HG03025 (cell line): ENCODE measurements around the gene R3HCC1L.

Source experiments
- ATAC-seq: cut with Tn5 transposase; IDR thresholded peaks from one replicate; pipeline ENCODE4 v1.9.1; 2021; ENCODE audit warnings: mild to moderate bottlenecking, moderate library complexity; ENCODE audit not compliant: unreplicated experiment, low FRiP score

The R3HCC1L gene

DNA sequence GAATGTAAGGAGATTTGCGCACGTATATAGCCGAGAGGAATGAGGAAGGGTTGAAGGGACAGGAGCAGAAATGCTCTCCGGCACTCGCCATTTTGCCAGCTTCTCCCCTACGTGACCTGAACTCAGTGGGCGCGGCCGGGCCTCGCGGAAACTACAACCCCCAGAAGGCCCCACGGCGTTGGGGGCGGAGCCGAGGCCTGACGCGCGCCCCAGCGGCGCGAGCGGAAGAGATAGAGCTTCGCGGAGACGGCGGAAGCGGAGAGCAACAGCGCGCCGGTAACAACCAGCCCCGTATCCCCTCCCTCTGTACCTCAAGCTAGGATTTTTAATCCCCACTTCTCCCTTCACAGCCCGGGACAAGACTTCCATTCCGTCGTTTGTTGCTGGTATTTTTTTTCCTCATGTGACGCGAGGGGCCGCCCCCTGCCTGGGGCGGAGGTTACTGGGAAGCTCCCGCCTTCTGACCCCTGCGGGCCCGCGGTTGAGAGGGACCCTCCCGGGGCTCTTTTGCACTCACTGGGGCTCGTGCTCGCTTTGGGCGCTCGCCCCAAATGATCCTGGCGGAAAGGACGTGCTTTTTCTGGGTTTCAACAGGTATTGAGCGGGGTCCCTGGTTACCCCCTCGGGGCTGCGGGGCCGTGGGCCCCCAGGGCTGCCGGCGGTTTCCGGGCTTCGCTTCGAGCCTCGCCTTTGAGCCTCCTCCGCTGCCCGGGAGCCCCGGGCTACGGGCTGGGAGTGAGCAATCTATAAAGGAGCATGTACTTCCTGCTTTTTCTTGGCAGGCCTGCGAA is at the start of gene R3HCC1L:
Gene R3HCC1L (plus strand): TSS at position 227 of the 791 bp plus-strand sequence. CDS start 73,458 bp downstream, outside the sequence.
- ATAC-seq = peak; percentile 87

- no peak for ATAC-seq
These were observed 49.2 kb upstream of the R3HCC1L start for GRCh38 chr10:98085238-98085637.

- no peak for ATAC-seq
These were observed 47.4 kb upstream of the R3HCC1L start for GRCh38 chr10:98086837-98087708.

- no peak for ATAC-seq
These were observed 46.1 kb upstream of the R3HCC1L start for GRCh38 chr10:98088186-98088971.

DNA sequence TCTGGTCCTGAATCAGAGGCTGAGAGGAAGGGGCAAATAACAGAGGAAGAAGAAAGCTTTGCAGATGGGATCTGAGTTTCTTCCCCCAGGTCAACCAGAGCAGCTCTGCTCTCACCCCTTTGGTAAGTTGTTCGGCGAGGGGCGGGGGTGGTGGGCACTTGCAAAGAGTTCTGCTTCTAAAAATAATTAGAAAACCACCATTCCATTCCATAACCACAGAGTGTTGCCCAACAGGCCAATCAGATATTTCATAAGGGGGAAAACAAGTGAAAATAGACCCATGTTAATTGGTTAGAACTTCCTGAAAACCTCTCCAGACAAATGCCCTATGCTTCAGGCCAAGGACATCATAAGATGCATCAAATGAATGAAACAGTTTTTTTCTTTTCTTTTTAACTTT is 43.6 kb upstream of the R3HCC1L start:
- ATAC-seq = no peak

DNA sequence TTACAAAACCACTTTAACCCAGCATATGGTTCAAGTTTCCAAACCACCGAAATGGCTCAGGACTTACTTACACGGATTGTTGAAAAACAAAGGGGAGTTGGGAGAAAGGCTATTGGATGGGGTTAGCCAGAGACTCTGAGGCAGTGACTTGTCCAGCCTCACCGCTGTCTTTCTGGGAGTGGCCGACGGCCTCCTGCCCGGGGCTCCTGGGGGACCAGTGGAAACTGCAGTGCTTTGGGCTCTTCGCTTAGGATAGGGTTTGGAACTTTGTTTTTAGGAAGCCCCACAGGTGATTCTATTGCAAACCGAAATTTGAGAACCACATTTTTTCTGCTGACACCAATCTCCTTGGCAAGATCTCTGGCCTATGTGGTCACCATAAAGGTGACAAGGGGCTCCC is 38.1 kb upstream of the R3HCC1L start:
- ATAC-seq = no peak

DNA sequence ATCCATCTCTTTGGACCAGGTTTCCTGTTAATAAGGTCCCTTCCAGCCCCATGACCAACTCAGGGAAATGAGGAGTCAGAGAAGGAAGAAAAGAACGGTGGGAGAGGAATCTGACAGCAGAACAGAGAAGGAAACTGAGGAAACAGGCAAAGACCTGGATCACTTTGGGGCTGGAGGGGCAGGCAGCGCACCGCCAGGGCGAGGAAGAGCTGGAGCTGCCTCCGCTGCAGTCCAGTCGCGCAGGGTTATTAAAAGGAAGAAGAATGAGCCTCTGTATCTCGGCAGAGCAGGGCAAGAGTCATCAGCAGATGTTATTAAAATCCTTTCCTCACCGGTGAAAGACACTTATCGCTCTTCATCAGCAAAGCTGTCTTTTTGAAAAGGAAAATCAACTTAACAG is 37.7 kb upstream of the R3HCC1L start:
- ATAC-seq = no peak

DNA sequence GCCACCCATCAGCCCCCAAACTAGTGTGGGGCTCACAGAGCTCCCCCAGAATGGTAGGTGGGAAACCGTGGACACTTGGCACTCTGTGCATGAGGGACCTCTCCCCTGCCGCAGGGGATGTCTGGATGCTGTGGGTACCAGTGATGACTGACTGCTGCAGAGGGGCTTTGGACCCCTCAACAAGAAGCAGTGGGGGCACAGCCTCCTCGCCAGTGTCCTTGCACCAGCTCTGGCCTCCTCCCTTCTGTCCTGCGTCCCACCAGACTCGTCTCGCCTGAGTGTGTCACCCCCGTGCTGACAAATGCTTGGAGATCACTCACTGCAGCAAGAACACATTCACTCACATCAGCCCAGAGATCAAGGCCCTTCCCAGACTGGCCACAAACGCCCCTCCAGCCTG is 37.3 kb upstream of the R3HCC1L start:
- ATAC-seq = no peak

GRCh38 chr10:98097616-98098015 is 36.8 kb upstream of the R3HCC1L start:
- ATAC-seq = no peak

GRCh38 chr10:98098247-98098646 is 36.2 kb upstream of the R3HCC1L start:
- ATAC-seq = no peak

DNA sequence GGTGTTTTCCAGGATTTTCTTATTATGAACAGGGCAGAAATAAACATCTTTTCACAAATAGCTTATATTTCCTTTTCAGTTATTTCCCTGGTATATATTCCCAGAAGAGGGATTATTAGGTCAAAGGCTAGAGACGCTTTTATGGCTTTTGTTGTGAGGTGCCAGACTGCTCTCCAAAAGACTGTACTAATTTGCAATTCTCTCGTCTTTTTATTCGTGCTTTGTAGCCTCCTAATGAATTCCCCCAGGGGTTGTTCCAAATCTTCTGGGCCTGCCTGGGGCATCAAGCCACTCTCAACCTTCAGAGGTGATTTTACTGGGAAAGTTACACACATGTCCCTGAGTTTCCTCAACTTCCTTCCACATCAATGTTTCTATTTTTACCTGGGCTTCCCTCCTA is 34.0 kb upstream of the R3HCC1L start:
- ATAC-seq = no peak

DNA sequence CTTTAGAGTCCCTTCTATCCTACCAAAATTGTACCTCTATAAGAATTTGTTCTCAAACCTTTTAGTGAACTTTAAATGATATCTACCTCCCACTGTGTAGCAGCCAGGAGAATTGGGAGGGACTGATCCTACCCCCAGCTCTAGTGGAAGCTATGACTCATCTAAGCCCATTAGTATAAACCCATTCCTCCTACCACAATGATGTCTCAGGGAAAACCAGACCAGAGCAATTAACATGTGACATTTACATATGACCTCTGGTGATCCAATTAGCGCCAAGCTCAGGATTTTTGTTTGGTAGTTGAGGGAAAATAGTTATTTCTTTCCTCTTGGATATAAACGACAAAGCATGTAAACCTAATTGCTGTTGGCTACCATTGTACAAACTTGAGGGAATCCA is 33.1 kb upstream of the R3HCC1L start:
- no peak for ATAC-seq

DNA sequence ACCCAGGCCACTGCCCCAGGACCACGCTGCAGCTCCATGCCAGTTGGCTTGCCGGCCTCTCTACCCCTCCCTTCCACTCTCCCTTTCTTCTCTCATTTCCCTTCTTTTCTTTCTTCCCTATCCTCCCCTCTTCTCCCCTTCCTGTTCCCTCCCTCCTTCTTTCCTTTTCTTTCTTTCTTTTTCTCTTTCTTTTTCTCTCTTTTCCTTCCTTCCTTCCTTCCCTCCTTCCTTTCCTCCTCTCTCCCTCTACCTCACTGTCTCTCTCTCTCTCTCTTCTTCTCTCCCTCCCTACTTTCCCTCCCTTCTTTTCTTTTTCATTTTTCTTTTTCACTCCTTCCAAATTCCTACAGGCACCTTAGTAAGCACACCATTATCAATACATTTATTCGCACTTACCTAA is 30.3 kb upstream of the R3HCC1L start:
- no peak for ATAC-seq

- no peak for ATAC-seq
These were observed 27.9 kb upstream of the R3HCC1L start for GRCh38 chr10:98106531-98106930.

- ATAC-seq = no peak
These were observed 26.6 kb upstream of the R3HCC1L start for GRCh38 chr10:98107644-98108430.

GRCh38 chr10:98110356-98110755 is 24.1 kb upstream of the R3HCC1L start:
- ATAC-seq = no peak

DNA sequence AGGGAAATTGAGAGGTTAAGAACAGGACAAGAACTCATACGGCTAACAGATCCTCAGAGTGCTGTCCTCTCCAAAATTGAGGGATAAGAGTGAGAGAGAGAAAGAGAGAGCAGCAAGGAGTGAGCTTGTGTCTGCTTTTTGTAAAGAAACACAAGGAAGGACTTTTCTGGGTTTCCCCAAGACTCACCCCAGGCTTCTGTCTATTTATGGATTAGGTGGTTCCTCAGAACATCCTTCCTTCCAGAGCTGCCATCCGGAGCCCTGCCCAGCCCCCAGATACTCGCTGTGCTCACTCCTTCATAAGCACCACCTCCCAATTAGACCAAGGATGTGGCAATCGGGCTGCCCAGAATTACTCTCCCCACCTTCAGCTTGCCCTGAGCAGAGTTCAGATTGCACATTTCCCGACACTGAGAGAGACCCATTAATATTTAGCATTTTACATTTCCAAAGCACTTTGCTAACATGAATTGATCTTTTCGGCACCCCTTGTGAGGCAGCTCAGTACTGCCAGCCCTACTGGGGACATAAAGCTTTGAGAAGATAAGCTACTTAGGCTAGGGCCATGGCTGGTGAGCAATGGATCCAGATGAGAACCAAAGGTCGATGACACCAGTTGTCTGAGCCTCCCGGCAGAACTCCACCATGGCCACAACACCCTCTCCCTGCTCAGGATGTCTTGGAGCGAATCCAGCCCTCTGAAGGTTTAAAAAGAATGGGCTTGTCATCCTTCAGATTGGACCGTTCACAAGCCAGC is 19.2 kb upstream of the R3HCC1L start:
- ATAC-seq = no peak

GRCh38 chr10:98119891-98120290 is 14.6 kb upstream of the R3HCC1L start:
- ATAC-seq = no peak

GRCh38 chr10:98125940-98126631 is 8.4 kb upstream of the R3HCC1L start:
- ATAC-seq = no peak
